Spleen (tissue), 11 donors: Measurements from ENCODE around the gene ADPRH. TPM values are rescaled to one million over a fixed set of nuclear protein-coding genes. Genes with fewer than 3 reads are reported as not detected.

Experiments
- DNase-seq: peaks from one replicate; pipeline ENCODE4 v3.0.0-alpha.2; 2020
- H3K27ac ChIP-seq, 8 donors: fragments of 200-600 bp; sonication (generic) in 7 of 8; 1 replicate in 4 of 8; 2 replicates in 4 of 8; pipeline versions ENCODE4 v1.5.0 to v1.8.0; 2016 to 2021; ENCODE audit warnings: inconsistent platforms in 4 of 8, mild to moderate bottlenecking in 4 of 8, moderate library complexity in 1 of 8
- H3K27me3 ChIP-seq, 7 donors: fragments of 200-600 bp; sonication (generic) in 6 of 7; replicated peaks in 1 of 7; 1 replicate in 4 of 7; 2 replicates in 3 of 7; pipeline versions ENCODE4 v1.5.0 to v1.8.0; 2016 to 2021; ENCODE audit warnings: inconsistent platforms in 3 of 7, mild to moderate bottlenecking in 1 of 7
- H3K36me3 ChIP-seq, 6 donors: fragments of 200-600 bp; sonication (generic) in 5 of 6; 1 replicate in 4 of 6; 2 replicates in 2 of 6; pipeline versions ENCODE4 v1.5.0 to v1.8.0; 2016 to 2021; ENCODE audit warnings: inconsistent platforms in 2 of 6
- H3K4me1 ChIP-seq, 6 donors: fragments of 200-600 bp; sonication (generic) in 5 of 6; 1 replicate in 3 of 6; 2 replicates in 3 of 6; pipeline versions ENCODE4 v1.5.0 to v1.8.0; 2016 to 2021; ENCODE audit warnings: inconsistent platforms in 3 of 6
- H3K4me3 ChIP-seq, 8 donors: fragments of 200-600 bp; sonication (generic) in 7 of 8; 1 replicate in 4 of 8; 2 replicates in 4 of 8; pipeline versions ENCODE4 v1.5.0 to v1.8.0; 2016 to 2021; ENCODE audit warnings: inconsistent platforms in 4 of 8, mild to moderate bottlenecking in 4 of 8, moderate library complexity in 2 of 8
- H3K9me3 ChIP-seq, 8 donors: fragments of 200-600 bp; sonication (generic) in 7 of 8; 1 replicate in 4 of 8; 2 replicates in 4 of 8; pipeline versions ENCODE4 v1.5.0 to v1.8.0; 2016 to 2021; ENCODE audit warnings: inconsistent platforms in 4 of 8
- POLR2A ChIP-seq, 3 donors: fragments of 450-650 bp; IDR thresholded peaks; one replicate each; pipeline ENCODE4 v1.5.1; 2017; ENCODE audit warnings: antibody characterized with exemption in 3 of 3, mild to moderate bottlenecking in 1 of 3
- POLR2AphosphoS5 ChIP-seq, 3 donors: sonication (generic); formaldehyde crosslinking; IDR thresholded peaks; one replicate each; pipeline ENCODE4 v1.5.1; 2017; ENCODE audit warnings: antibody characterized with exemption in 3 of 3
- WGBS, 5 donors: extraction: QIAGEN DNeasy Blood & Tissue Kit in 3 of 5; methylation state at CpG; one replicate each; pipeline versions ENCODE4 v1.1.5 to v1.1.7; 2013 to 2018; 5-methylcytosine and 5-hydroxymethylcytosine counted together
- intact Hi-C: fragments of 100-400 bp; cut with DNase I; formaldehyde crosslinking; loops from one replicate; pipeline ENCODE4 v1.15.0; 2023; ENCODE audit warnings: low total_unique reads
- polyA plus RNA-seq, 3 donors: library from polyadenylated mRNA; stranded (reverse); fragments of 200-250 nt; gene quantifications; one replicate each; pipeline ENCODE4 v1.2.1, GENCODE V29; 2013
- total RNA-seq, 7 donors: library from RNA; depleted of rRNA in 3 of 7; stranded (reverse); fragments of >200 nt in 3 of 7; fragmentation: NEBNext Ultra II Directional in 4 of 7; extraction: Animal tissue kit (Norgen Biotek cat#: 25700) in 4 of 7; gene quantifications; one replicate each; pipeline versions ENCODE4 v1.1.0 to v1.2.1, GENCODE V29; 2016 to 2021
- TF ChIP-seq, protein P1 (sequence below), 11 experiments: fragments of 200-600 bp in 7 of 11; fragments of 450-650 bp in 4 of 11; sonication (generic) in 4 of 11; IDR thresholded peaks in 8 of 11; conservative IDR thresholded peaks in 3 of 11; 1 replicate in 7 of 11; 2 replicates in 4 of 11; pipeline versions ENCODE4 v1.4.0 to v1.8.0; 2016 to 2021; ENCODE audit warnings: antibody characterized with exemption in 11 of 11, inconsistent platforms in 4 of 11, mild to moderate bottlenecking in 1 of 11
- donor health status: healthy with polysubstance abuse.
- donor health status: DM: no; HTN: no; CAD: no; lungs with moderate emphysema.
- donor health status: DM: no; HTN: no; CAD: no.
- donor health status: Bipolar disorder and iron deficiency.
- donor health status: healthy.
- donor health status: DM: no; HTN: no; CAD: no.
- donor health status: DM: yes; HTN: yes; CAD: no.

Gene ADPRH
- total and polyA plus RNA-seq, 10 donors: 7.1 to 29.2 (median 18.1) TPM

DNA sequence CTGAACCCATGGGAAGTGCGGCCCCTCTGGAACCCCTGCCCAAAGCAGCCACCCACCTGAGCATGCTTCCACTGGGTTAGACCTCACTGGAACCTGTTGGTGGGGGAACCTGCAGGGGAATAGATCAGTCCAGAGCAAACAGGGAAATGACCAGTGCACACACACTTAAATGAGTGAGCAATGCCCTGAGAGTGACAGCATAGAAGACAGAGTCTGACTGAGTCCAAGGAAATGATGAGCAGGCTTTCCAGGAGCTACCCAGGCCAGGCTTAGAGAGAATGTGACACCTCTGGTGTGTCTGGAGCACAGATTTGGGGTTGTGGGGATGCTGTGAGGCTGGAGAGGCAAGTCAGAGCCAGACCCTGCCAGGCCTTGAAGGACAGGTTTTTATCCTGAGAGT lies 46.9 kb downstream of the ADPRH start:
- Histone ChIP-seq H3K27ac (peak overlapping the region in 2 of 8 donors; percentile 69 to 72), H3K4me1 (peaks cover 19 to 53% (median 40%) of the 10 kb centered on the region in 6 donors), H3K27me3 (no peaks in the 10 kb centered on the region), H3K9me3 (no peaks in the 10 kb centered on the region), H3K36me3 (no peaks in the 10 kb centered on the region), H3K4me3 (no peak overlapping the region)
- intact Hi-C loops: no loop called here
- no peak for DNase-seq
- WGBS, 5 donors: 89 to 100% (median 96%) methylated on average over 1 of the region's 1 CpG
- TF ChIP-seq, protein P1, sequence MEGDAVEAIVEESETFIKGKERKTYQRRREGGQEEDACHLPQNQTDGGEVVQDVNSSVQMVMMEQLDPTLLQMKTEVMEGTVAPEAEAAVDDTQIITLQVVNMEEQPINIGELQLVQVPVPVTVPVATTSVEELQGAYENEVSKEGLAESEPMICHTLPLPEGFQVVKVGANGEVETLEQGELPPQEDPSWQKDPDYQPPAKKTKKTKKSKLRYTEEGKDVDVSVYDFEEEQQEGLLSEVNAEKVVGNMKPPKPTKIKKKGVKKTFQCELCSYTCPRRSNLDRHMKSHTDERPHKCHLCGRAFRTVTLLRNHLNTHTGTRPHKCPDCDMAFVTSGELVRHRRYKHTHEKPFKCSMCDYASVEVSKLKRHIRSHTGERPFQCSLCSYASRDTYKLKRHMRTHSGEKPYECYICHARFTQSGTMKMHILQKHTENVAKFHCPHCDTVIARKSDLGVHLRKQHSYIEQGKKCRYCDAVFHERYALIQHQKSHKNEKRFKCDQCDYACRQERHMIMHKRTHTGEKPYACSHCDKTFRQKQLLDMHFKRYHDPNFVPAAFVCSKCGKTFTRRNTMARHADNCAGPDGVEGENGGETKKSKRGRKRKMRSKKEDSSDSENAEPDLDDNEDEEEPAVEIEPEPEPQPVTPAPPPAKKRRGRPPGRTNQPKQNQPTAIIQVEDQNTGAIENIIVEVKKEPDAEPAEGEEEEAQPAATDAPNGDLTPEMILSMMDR (IDR thresholded peaks at IDR 0.05 in 8 of 11, conservative IDR thresholded peaks at IDR 0.05 in 3 of 11): no peak
- no peak for TF ChIP-seq POLR2A (IDR thresholded peaks at IDR 0.05)
- TF ChIP-seq POLR2AphosphoS5 (IDR thresholded peaks at IDR 0.05): no peak

DNA sequence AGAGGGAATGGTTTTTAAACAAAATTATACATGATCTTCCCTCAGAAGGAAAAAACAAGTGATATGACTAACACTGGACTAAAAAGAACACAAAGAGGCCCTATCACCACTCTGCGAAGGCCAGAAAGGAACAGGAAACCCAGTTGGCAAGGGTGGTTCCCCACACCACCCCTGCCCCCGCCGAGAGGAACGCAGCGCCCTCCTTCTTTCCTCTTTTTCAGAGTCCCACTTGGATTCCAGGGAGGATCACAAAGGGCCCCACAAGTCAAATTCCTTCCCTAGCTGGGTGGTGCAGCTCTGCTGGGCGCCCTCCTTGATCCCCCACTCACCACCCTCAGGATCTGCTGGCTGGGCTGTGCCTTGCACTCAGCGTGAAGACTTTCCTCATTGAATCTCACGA lies 48.2 kb downstream of the ADPRH start:
- H3K27me3 ChIP-seq: no peaks in the 10 kb centered on the region
- WGBS, 5 donors: 28 to 43% (median 36%) methylated on average over 8 of the region's 8 CpGs
- no peaks in the 10 kb centered on the region for H3K36me3 ChIP-seq
- intact Hi-C loops: no loop called here
- H3K4me3 ChIP-seq: peak overlapping the region in 1 of 8 donors; percentile 18
- H3K9me3 ChIP-seq: no peaks in the 10 kb centered on the region
- TF ChIP-seq POLR2AphosphoS5 (IDR thresholded peaks at IDR 0.05): peak in 2 of 3 donors; percentile 44 to 48
- TF ChIP-seq, protein P1 (IDR thresholded peaks at IDR 0.05 in 8 of 11, conservative IDR thresholded peaks at IDR 0.05 in 3 of 11): no peak
- peak; percentile 85 for DNase-seq
- peak overlapping the region in 5 of 8 donors; percentile 38 to 72 (median 62) for H3K27ac ChIP-seq
- H3K4me1 ChIP-seq: peaks cover 19 to 56% (median 40%) of the 10 kb centered on the region in 6 donors

DNA sequence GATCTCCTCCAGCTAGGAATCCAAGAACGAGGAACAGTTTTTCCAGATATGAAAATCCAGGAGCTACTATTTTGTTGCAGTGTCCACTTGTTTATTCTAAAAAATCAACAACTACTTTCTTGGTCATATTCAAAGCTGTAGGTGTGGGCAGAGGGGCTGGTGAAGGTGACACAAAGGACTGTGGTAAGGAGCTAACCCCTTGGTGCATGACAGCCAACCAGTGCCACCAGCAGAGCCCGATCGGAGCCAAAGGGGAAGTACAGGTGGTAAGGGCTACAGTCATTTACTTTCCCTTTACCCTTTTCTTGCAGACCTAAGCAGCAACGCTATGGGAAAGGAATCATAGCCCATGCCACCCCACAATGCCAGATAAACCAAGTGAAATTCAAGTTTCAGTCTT lies 49.1 kb downstream of the ADPRH start:
- 33 to 51% (median 40%) methylated on average over 4 of the region's 4 CpGs for WGBS, 5 donors
- Histone ChIP-seq H3K4me3 (no peak overlapping the region), H3K27ac (peak overlapping the region in 5 of 8 donors; percentile 3 to 72 (median 62)), H3K4me1 (peaks cover 19 to 56% (median 40%) of the 10 kb centered on the region in 6 donors), H3K36me3 (no peaks in the 10 kb centered on the region), H3K9me3 (no peaks in the 10 kb centered on the region), H3K27me3 (no peaks in the 10 kb centered on the region)
- TF ChIP-seq, protein P1 (IDR thresholded peaks at IDR 0.05 in 8 of 11, conservative IDR thresholded peaks at IDR 0.05 in 3 of 11): no peak
- no peak for TF ChIP-seq POLR2AphosphoS5 (IDR thresholded peaks at IDR 0.05)
- TF ChIP-seq POLR2A (IDR thresholded peaks at IDR 0.05): no peak
- intact Hi-C loops: no loop called here
- DNase-seq: no peak

DNA sequence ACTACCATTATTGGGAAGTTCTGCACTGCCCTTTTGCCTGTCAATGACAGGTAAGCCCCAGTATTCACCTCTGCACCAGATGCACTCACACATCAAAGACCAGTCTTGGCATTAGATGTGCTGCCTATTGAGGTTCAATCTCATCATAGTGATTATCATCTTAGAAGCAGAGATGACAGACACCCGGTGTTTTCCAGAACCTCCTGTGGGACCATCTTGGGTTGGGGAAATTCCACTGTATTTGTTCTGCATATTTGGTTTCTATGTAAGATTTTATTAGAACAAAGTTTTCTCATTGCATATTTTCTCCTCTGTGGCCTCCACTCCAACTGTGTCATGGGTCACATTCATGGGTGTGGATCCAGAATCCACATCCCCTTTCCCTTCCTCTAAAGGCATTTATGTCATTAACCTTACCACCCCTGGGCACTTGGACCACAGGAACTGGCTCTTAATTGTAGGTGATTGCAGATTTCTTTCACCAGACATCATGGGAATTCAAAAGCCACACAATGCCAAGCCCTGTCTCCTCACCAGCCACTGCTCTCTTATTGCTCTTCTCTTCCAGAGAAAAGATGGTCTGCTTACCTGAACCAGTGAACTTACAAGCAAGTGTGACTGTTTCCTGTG lies 49.6 kb downstream of the ADPRH start:
- intact Hi-C loops: no loop called here
- H3K9me3 ChIP-seq: no peaks in the 10 kb centered on the region
- no peaks in the 10 kb centered on the region for H3K27me3 ChIP-seq
- no peak for DNase-seq
- WGBS, 5 donors: 37 to 77% (median 44%) methylated on average over 1 of the region's 1 CpG
- TF ChIP-seq POLR2AphosphoS5 (IDR thresholded peaks at IDR 0.05) (peak in 1 of 3 donors; percentile 40), POLR2A (IDR thresholded peaks at IDR 0.05) (no peak)
- peaks cover 19 to 56% (median 40%) of the 10 kb centered on the region in 6 donors for H3K4me1 ChIP-seq
- no peaks in the 10 kb centered on the region for H3K36me3 ChIP-seq
- H3K27ac ChIP-seq: peak overlapping the region in 7 of 8 donors; percentile 4 to 72 (median 54)
- H3K4me3 ChIP-seq: no peak overlapping the region
